Measurements from ENCODE around the gene CCDC88B. TPM values are rescaled to one million over a fixed set of nuclear protein-coding genes. Genes with fewer than 3 reads are reported as not detected.

The CCDC88B gene
- total and polyA plus RNA-seq, 4 donors, result 3.5 to 4.9 (median 4.0) TPM

DNA sequence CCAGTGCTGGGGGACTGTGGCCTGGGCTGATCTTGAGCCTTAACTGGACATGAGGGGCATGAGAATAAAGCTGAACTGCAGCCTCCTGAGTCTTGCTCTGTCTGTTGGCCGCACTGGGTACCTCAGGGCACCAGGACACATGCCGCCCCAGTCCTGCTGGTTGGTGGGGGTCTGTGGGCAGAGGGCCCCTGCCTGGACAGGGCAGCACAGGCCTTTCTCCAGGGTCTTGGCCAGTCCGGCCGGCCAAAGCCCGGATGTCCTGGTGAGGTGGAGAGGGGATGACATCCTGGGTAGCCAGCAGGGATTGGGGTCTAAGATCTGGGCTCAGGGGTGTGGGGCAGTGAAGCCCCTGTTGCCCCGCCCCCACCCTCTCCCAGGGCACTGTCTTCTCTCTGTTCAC is 17.4 kb downstream of the CCDC88B start:
- 97% methylated on average over 6 of the region's 6 CpGs for WGBS
- Histone ChIP-seq H3K4me1 (ENCODE audit: control insufficient read depth in 4 of 4, insufficient read depth in 4 of 4, low read length in 3 of 4) (peaks cover 9 to 39% (median 24%) of the 10 kb centered on the region in 4 donors), H3K9ac (ENCODE audit: low read depth in 1 of 2, low read length in 2 of 2) (no peak overlapping the region), H3K27me3 (ENCODE audit: control insufficient read depth in 4 of 4, insufficient read depth in 4 of 4, low read length in 3 of 4) (no peaks in the 10 kb centered on the region), H3K36me3 (ENCODE audit: control insufficient read depth in 4 of 4, insufficient read depth in 3 of 4, low read depth in 1 of 4, low read length in 3 of 4) (peaks cover 0 to 14% (median 5%) of the 10 kb centered on the region in 4 donors), H3K9me3 (ENCODE audit: control insufficient read depth in 4 of 4, low read length in 3 of 4) (no peaks in the 10 kb centered on the region), H3K4me3 (ENCODE audit: low read depth in 1 of 3, low read length in 3 of 3) (no peak overlapping the region), H3K27ac (ENCODE audit: low read depth in 1 of 2, low read length in 2 of 2) (no peak overlapping the region)
- TF ChIP-seq HNF4A (conservative IDR thresholded peaks at IDR 0.05), result no peak
- TF ChIP-seq GABPA (IDR thresholded peaks at IDR 0.05 in 1 of 2, conservative IDR thresholded peaks at IDR 0.05 in 1 of 2), result no peak
- TF ChIP-seq RXRA (IDR thresholded peaks at IDR 0.05), result no peak
- TF ChIP-seq FOXA2 (IDR thresholded peaks at IDR 0.05), result no peak
- TF ChIP-seq, protein P1, sequence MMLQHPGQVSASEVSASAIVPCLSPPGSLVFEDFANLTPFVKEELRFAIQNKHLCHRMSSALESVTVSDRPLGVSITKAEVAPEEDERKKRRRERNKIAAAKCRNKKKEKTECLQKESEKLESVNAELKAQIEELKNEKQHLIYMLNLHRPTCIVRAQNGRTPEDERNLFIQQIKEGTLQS (IDR thresholded peaks at IDR 0.05), result no peak
- no peak for TF ChIP-seq EGR1 (IDR thresholded peaks at IDR 0.05; ENCODE audit: low read depth in 2 of 2)
- TF ChIP-seq TAF1 (conservative IDR thresholded peaks at IDR 0.05), result no peak
- no peak for DNase-seq (ENCODE audit: low spot score)

DNA sequence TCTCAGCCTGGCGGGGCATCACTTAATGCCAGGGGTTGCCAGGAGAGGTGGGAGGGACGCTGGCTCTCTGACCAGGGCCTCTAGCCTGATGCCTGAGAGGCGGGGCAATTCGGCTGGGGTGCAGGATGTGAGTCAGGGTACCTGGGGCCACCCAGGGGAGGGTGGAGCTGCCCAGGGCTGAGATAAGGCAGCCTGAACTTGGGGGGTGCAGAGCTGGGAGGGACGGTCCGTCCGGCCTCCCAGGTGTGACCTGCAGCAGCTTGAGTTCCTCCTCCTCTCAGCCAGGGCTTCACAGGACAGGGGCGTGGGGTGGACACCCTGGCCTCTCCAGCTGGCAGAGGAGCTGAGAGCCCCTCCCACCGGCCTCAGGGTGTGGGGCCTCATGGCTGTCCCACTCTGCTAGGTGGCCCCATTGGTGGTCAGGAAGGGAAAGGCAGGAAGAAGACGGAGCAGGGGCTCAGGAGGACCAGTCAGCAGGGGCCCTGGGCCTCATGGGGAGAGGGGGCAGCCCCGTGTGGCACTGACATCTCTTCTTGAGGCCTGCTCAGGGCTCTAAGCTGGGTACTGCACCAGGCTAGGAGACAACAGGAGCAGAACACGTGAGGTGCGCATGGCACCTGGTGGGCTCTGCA is 18.0 kb downstream of the CCDC88B start:
- Histone ChIP-seq H3K9ac (ENCODE audit: low read depth in 1 of 2, low read length in 2 of 2) (peak overlapping the region in 1 of 2 donors; percentile 99), H3K9me3 (ENCODE audit: control insufficient read depth in 4 of 4, low read length in 3 of 4) (no peaks in the 10 kb centered on the region), H3K36me3 (ENCODE audit: control insufficient read depth in 4 of 4, insufficient read depth in 3 of 4, low read depth in 1 of 4, low read length in 3 of 4) (peaks cover 2 to 16% (median 8%) of the 10 kb centered on the region in 4 donors), H3K27ac (ENCODE audit: low read depth in 1 of 2, low read length in 2 of 2) (peak overlapping the region in 1 of 2 donors; percentile 79), H3K27me3 (ENCODE audit: control insufficient read depth in 4 of 4, insufficient read depth in 4 of 4, low read length in 3 of 4) (no peaks in the 10 kb centered on the region), H3K4me1 (ENCODE audit: control insufficient read depth in 4 of 4, insufficient read depth in 4 of 4, low read length in 3 of 4) (peaks cover 9 to 39% (median 24%) of the 10 kb centered on the region in 4 donors), H3K4me3 (ENCODE audit: low read depth in 1 of 3, low read length in 3 of 3) (no peak overlapping the region)
- 79% methylated on average over 13 of the region's 13 CpGs for WGBS
- TF ChIP-seq, protein P2, sequence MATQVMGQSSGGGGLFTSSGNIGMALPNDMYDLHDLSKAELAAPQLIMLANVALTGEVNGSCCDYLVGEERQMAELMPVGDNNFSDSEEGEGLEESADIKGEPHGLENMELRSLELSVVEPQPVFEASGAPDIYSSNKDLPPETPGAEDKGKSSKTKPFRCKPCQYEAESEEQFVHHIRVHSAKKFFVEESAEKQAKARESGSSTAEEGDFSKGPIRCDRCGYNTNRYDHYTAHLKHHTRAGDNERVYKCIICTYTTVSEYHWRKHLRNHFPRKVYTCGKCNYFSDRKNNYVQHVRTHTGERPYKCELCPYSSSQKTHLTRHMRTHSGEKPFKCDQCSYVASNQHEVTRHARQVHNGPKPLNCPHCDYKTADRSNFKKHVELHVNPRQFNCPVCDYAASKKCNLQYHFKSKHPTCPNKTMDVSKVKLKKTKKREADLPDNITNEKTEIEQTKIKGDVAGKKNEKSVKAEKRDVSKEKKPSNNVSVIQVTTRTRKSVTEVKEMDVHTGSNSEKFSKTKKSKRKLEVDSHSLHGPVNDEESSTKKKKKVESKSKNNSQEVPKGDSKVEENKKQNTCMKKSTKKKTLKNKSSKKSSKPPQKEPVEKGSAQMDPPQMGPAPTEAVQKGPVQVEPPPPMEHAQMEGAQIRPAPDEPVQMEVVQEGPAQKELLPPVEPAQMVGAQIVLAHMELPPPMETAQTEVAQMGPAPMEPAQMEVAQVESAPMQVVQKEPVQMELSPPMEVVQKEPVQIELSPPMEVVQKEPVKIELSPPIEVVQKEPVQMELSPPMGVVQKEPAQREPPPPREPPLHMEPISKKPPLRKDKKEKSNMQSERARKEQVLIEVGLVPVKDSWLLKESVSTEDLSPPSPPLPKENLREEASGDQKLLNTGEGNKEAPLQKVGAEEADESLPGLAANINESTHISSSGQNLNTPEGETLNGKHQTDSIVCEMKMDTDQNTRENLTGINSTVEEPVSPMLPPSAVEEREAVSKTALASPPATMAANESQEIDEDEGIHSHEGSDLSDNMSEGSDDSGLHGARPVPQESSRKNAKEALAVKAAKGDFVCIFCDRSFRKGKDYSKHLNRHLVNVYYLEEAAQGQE (IDR thresholded peaks at IDR 0.05), result no peak
- TF ChIP-seq GABPA (IDR thresholded peaks at IDR 0.05 in 1 of 2, conservative IDR thresholded peaks at IDR 0.05 in 1 of 2) (no peak), RXRA (IDR thresholded peaks at IDR 0.05) (no peak), NR2F2 (IDR thresholded peaks at IDR 0.05) (no peak), HNF4G (IDR thresholded peaks at IDR 0.05) (no peak), HNF4A (conservative IDR thresholded peaks at IDR 0.05) (no peak), SP1 (IDR thresholded peaks at IDR 0.05) (no peak), FOXA2 (IDR thresholded peaks at IDR 0.05) (no peak), RAD21 (IDR thresholded peaks at IDR 0.05) (no peak), FOXA1 (IDR thresholded peaks at IDR 0.05) (no peak)
- no peak for DNase-seq (ENCODE audit: low spot score)

DNA sequence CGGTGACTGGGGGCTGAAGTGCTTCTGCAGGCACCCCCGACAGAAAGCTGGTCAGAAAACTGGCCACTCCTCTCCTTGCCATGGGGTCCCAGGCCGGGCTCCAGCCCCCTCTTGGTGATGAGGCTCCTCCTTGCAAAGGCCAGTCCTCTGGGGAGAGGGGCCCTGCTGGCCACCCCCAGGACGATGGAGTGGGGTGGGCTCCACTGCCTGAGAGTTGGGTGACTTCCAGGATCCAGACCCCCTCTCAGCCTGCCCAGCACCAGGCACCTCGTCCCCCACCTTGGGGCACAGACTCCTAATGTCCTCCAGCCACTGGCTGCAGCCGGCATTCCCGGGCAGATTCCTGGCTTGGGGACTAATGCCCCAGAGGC is 18.5 kb downstream of the CCDC88B start:
- peak overlapping the region; percentile 48 to 92 (median 84) for H3K4me3 ChIP-seq (ENCODE audit: low read depth in 1 of 3, low read length in 3 of 3)
- TF ChIP-seq FOXA1 (IDR thresholded peaks at IDR 0.05), result no peak
- TF ChIP-seq, protein P3, sequence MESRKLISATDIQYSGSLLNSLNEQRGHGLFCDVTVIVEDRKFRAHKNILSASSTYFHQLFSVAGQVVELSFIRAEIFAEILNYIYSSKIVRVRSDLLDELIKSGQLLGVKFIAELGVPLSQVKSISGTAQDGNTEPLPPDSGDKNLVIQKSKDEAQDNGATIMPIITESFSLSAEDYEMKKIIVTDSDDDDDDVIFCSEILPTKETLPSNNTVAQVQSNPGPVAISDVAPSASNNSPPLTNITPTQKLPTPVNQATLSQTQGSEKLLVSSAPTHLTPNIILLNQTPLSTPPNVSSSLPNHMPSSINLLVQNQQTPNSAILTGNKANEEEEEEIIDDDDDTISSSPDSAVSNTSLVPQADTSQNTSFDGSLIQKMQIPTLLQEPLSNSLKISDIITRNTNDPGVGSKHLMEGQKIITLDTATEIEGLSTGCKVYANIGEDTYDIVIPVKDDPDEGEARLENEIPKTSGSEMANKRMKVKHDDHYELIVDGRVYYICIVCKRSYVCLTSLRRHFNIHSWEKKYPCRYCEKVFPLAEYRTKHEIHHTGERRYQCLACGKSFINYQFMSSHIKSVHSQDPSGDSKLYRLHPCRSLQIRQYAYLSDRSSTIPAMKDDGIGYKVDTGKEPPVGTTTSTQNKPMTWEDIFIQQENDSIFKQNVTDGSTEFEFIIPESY (IDR thresholded peaks at IDR 0.05), result no peak
- TF ChIP-seq RAD21 (IDR thresholded peaks at IDR 0.05), result no peak
- no peaks in the 10 kb centered on the region for H3K9me3 ChIP-seq (ENCODE audit: control insufficient read depth in 4 of 4, low read length in 3 of 4)
- H3K36me3 ChIP-seq (ENCODE audit: control insufficient read depth in 4 of 4, insufficient read depth in 3 of 4, low read depth in 1 of 4, low read length in 3 of 4), result peaks cover 4 to 20% (median 12%) of the 10 kb centered on the region in 4 donors
- WGBS, result 32% methylated on average over 7 of the region's 7 CpGs
- DNase-seq (ENCODE audit: low spot score), result no peak
- peaks cover 9 to 37% (median 24%) of the 10 kb centered on the region in 4 donors for H3K4me1 ChIP-seq (ENCODE audit: control insufficient read depth in 4 of 4, insufficient read depth in 4 of 4, low read length in 3 of 4)
- no peaks in the 10 kb centered on the region for H3K27me3 ChIP-seq (ENCODE audit: control insufficient read depth in 4 of 4, insufficient read depth in 4 of 4, low read length in 3 of 4)
- peak overlapping the region; percentile 67 to 99 for H3K9ac ChIP-seq (ENCODE audit: low read depth in 1 of 2, low read length in 2 of 2)
- H3K27ac ChIP-seq (ENCODE audit: low read depth in 1 of 2, low read length in 2 of 2), result peak overlapping the region; percentile 69 to 79

Data from liver (tissue), 9 donors.